NCI-H128 (cell line): ENCODE measurements around the gene FBXO30.

ENCODE experiments used
- DNase-seq: peaks from one replicate; lab custom pipeline; 2025; ENCODE audit not compliant: unreplicated experiment; lab: John Stamatoyannopoulos, UW

The FBXO30 gene

GRCh38 chr6:145818796-145819195 lies 4.2 kb upstream of the FBXO30 start:
- DNase-seq = no peak

- DNase-seq = no peak
Measured at GRCh38 chr6:145816392-145816791, 1.8 kb upstream of the FBXO30 start.

GRCh38 chr6:145815309-145816274 lies 997 bp upstream of the FBXO30 start:
- DNase-seq = no peak

GRCh38 chr6:145814035-145814500 lies 527 bp downstream of the FBXO30 start:
- DNase-seq = no peak

- DNase-seq = no peak
Measured at GRCh38 chr6:145813285-145814034, 1.1 kb downstream of the FBXO30 start.

GRCh38 chr6:145811741-145812140 lies 2.9 kb downstream of the FBXO30 start:
- no peak for DNase-seq

GRCh38 chr6:145809785-145810184 lies 4.8 kb downstream of the FBXO30 start:
- no peak for DNase-seq

GRCh38 chr6:145809211-145809610 lies 5.4 kb downstream of the FBXO30 start:
- no peak for DNase-seq

- DNase-seq = no peak
Measured at GRCh38 chr6:145808239-145808638, 6.4 kb downstream of the FBXO30 start.

- no peak for DNase-seq
Measured at GRCh38 chr6:145802141-145802540, 12.5 kb downstream of the FBXO30 start.

- DNase-seq = no peak
Measured at GRCh38 chr6:145801021-145801420, 13.6 kb downstream of the FBXO30 start.

GRCh38 chr6:145798530-145798929 lies 16.1 kb downstream of the FBXO30 start:
- DNase-seq = no peak

GRCh38 chr6:145789443-145789842 lies 25.2 kb downstream of the FBXO30 start:
- no peak for DNase-seq

GRCh38 chr6:145787688-145788087 lies 26.9 kb downstream of the FBXO30 start:
- no peak for DNase-seq

GRCh38 chr6:145784683-145785082 lies 29.9 kb downstream of the FBXO30 start:
- DNase-seq = no peak

- DNase-seq = no peak
Measured at GRCh38 chr6:145783796-145784195, 30.8 kb downstream of the FBXO30 start.

- DNase-seq = no peak
Measured at GRCh38 chr6:145772846-145773245, 41.7 kb downstream of the FBXO30 start.

- DNase-seq = no peak
Measured at GRCh38 chr6:145765449-145765848, 49.1 kb downstream of the FBXO30 start.

- no peak for DNase-seq
Measured at GRCh38 chr6:145763742-145764141, 50.9 kb downstream of the FBXO30 start.

- DNase-seq = no peak
Measured at GRCh38 chr6:145761584-145761983, 53.0 kb downstream of the FBXO30 start.

- DNase-seq = no peak
Measured at GRCh38 chr6:145758113-145758512, 56.5 kb downstream of the FBXO30 start.

GRCh38 chr6:145756170-145756662 lies 58.4 kb downstream of the FBXO30 start:
- DNase-seq = no peak
